OCI-LY7 (cell line): ENCODE measurements around the gene GPR82. TPM values are rescaled to one million over a fixed set of nuclear protein-coding genes. Genes with fewer than 3 reads are reported as not detected.

Source experiments
- BruUV-seq: library from RNA; stranded (reverse); fragments of 400-500 nt; replicated peaks from 2 replicates; lab custom pipeline; 2021; lab: Mats Ljungman, UMichigan
- CTCF ChIA-PET: fragments of 300-600 bp; sonication (Branson Sonifier 250); formaldehyde crosslinking; loops from one replicate; lab custom pipeline; 2022; ENCODE audit warnings: antibody characterized with exemption; ENCODE audit not compliant: unreplicated experiment; lab: Charles Lee
- POLR2A ChIA-PET: fragments of 300-600 bp; sonication (Branson Sonifier 250); formaldehyde crosslinking; loops from one replicate; lab custom pipeline; 2022; ENCODE audit warnings: antibody characterized with exemption; lab: Charles Lee
- DNase-seq: peaks from one replicate; pipeline ENCODE4 v3.0.0-alpha.2; 2015; ENCODE audit warnings: low spot score
- H2AFZ ChIP-seq: fragments of 200-600 bp; sonication (generic), shearing (Covaris generic); 2 replicates; pipeline ENCODE4 v1.6.1; 2014; ENCODE audit warnings: mild to moderate bottlenecking, antibody characterized with exemption, low read length, moderate library complexity
- H3K27ac ChIP-seq: fragments of 200-600 bp; sonication (generic); 2 replicates; pipeline ENCODE4 v1.5.1; 2014; ENCODE audit warnings: mixed run types, low read depth, mild to moderate bottlenecking, moderate library complexity, low read length, inconsistent platforms; ENCODE audit not compliant: poor library complexity, severe bottlenecking
- H3K36me3 ChIP-seq: fragments of 200-600 bp; sonication (generic); 2 replicates; pipeline ENCODE4 v1.6.1; 2014; ENCODE audit warnings: mild to moderate bottlenecking, antibody characterized with exemption, low read length, moderate library complexity, mixed read lengths; ENCODE audit not compliant: insufficient read depth
- H3K4me1 ChIP-seq: fragments of 200-600 bp; sonication (generic); 2 replicates; pipeline ENCODE4 v1.5.1; 2014; ENCODE audit warnings: mild to moderate bottlenecking, low read length; ENCODE audit not compliant: insufficient read depth, poor library complexity, severe bottlenecking
- H3K4me2 ChIP-seq: fragments of 200-600 bp; sonication (generic); 2 replicates; pipeline ENCODE4 v1.6.1; 2014; ENCODE audit warnings: mild to moderate bottlenecking, low read length
- H3K4me3 ChIP-seq: fragments of 200-600 bp; sonication (generic); 2 replicates; pipeline ENCODE4 v1.5.1; 2014; ENCODE audit warnings: mild to moderate bottlenecking, low read depth, low read length; ENCODE audit not compliant: poor library complexity, severe bottlenecking
- H3K79me2 ChIP-seq: fragments of 200-600 bp; sonication (generic); 2 replicates; pipeline ENCODE4 v1.6.1; 2016; ENCODE audit warnings: low read depth, mild to moderate bottlenecking, low read length, moderate library complexity, mixed read lengths; ENCODE audit not compliant: insufficient read depth
- H3K9me2 ChIP-seq: fragments of 200-600 bp; sonication (generic); 2 replicates; pipeline ENCODE4 v1.6.1; 2016; ENCODE audit warnings: mild to moderate bottlenecking, low read length, mixed read lengths; ENCODE audit not compliant: insufficient read depth
- H3K9me3 ChIP-seq: fragments of 200-600 bp; sonication (generic); 2 replicates; pipeline ENCODE4 v1.6.1; 2014; ENCODE audit warnings: mild to moderate bottlenecking, mixed run types, low read length, mixed read lengths
- H4K20me1 ChIP-seq: fragments of 200-600 bp; sonication (generic); 2 replicates; pipeline ENCODE4 v1.6.1; 2014; ENCODE audit warnings: mild to moderate bottlenecking, antibody characterized with exemption, low read length, moderate library complexity, mixed read lengths; ENCODE audit not compliant: insufficient read depth
- EZH2phosphoT487 ChIP-seq: fragments of 200-600 bp; sonication (generic); IDR thresholded peaks from 2 replicates; pipeline ENCODE4 v1.6.1; 2018; ENCODE audit warnings: low read depth, borderline replicate concordance, mild to moderate bottlenecking, mixed run types, antibody characterized with exemption, low read length, moderate library complexity, mixed read lengths
- intact Hi-C: fragments of 100-400 bp; cut with micrococcal nuclease; formaldehyde crosslinking; loops from one replicate; pipeline ENCODE4 v1.10.0; 2022; ENCODE audit not compliant: unreplicated experiment
- total RNA-seq, 2 experiments: library from RNA; depleted of rRNA in 1 of 2; stranded (reverse); fragments of >200 nt in 1 of 2; shearing (Covaris generic) in 1 of 2; gene quantifications; 2 replicates each; pipeline ENCODE4 v1.2.3, GENCODE V29; 2014 to 2022
- TF ChIP-seq, protein P1 (sequence below): fragments of 200-600 bp; sonication (generic); conservative IDR thresholded peaks from 2 replicates; pipeline ENCODE4 v1.5.1; 2014; ENCODE audit warnings: mild to moderate bottlenecking, antibody characterized with exemption, low read length, moderate library complexity, mixed read lengths

GPR82 gene
- total RNA-seq, 2 experiments from 2014 or later, result 0.53 TPM; not detected in 1

DNA sequence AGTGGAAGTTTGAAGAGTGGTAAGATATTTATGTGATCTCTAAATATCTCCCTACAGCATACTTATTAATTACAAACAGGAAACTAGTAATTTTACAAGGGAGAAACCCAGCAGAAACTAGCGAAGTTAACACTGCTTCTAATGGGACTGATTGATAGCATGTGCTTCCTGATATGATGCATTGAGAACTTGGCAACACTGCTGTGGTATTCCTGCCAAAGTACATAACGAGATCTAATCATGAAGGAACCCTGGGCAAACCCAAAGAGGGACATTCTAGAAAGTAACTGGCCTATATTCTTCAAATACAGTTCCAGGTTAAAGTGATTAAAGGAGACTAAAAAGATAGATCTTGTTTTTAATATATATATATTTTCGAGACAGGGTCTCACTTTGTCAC is 39.8 kb upstream of the GPR82 start:
- Histone ChIP-seq H3K9me2 (no peaks in the 10 kb centered on the region), H2AFZ (no peak overlapping the region), H3K79me2 (no peaks in the 10 kb centered on the region), H3K9me3 (no peaks in the 10 kb centered on the region), H4K20me1 (no peaks in the 10 kb centered on the region), H3K4me3 (no peak overlapping the region), H3K27ac (no peak overlapping the region), H3K36me3 (no peaks in the 10 kb centered on the region), H3K4me2 (no peak overlapping the region), H3K4me1 (peaks cover 21% of the 10 kb centered on the region)
- intact Hi-C loops, result no loop called here
- TF ChIP-seq EZH2phosphoT487, result no peak
- TF ChIP-seq, protein P1, sequence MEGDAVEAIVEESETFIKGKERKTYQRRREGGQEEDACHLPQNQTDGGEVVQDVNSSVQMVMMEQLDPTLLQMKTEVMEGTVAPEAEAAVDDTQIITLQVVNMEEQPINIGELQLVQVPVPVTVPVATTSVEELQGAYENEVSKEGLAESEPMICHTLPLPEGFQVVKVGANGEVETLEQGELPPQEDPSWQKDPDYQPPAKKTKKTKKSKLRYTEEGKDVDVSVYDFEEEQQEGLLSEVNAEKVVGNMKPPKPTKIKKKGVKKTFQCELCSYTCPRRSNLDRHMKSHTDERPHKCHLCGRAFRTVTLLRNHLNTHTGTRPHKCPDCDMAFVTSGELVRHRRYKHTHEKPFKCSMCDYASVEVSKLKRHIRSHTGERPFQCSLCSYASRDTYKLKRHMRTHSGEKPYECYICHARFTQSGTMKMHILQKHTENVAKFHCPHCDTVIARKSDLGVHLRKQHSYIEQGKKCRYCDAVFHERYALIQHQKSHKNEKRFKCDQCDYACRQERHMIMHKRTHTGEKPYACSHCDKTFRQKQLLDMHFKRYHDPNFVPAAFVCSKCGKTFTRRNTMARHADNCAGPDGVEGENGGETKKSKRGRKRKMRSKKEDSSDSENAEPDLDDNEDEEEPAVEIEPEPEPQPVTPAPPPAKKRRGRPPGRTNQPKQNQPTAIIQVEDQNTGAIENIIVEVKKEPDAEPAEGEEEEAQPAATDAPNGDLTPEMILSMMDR, result no peak
- no TSS peak for BruUV-seq
- POLR2A ChIA-PET, result no interaction called here
- no peak for DNase-seq
- CTCF ChIA-PET, result no interaction called here

DNA sequence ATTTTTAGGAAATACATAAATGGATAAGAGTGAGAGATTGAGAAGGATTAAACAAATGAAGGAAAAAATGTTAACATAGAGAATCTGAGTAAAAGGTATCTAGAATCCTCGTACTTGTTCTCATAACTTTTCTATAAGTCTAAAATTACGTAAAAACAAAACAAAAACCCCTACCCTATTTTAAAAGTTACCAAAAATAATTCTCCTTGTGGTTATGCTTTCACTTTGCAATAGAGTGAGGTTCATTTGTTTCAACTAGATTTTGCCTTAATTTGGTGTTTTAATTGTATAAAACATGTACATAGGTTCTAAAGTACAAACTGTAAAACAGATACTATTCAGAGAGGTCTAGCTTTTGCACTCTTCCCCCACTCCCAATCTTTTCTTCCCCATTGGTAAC is 39.0 kb upstream of the GPR82 start:
- no peak for TF ChIP-seq EZH2phosphoT487
- TF ChIP-seq, protein P1, result no peak
- Histone ChIP-seq H3K4me1 (peaks cover 21% of the 10 kb centered on the region), H3K4me2 (peak overlapping the region; percentile 5; the same call in 1 of the 2 replicates), H3K27ac (no peak overlapping the region), H3K9me3 (no peaks in the 10 kb centered on the region), H4K20me1 (no peaks in the 10 kb centered on the region), H3K79me2 (no peaks in the 10 kb centered on the region), H2AFZ (no peak overlapping the region), H3K4me3 (no peak overlapping the region), H3K9me2 (no peaks in the 10 kb centered on the region), H3K36me3 (no peaks in the 10 kb centered on the region)
- POLR2A ChIA-PET, result no interaction called here
- no TSS peak for BruUV-seq
- intact Hi-C loops, result no loop called here
- CTCF ChIA-PET, result no interaction called here
- no peak for DNase-seq

DNA sequence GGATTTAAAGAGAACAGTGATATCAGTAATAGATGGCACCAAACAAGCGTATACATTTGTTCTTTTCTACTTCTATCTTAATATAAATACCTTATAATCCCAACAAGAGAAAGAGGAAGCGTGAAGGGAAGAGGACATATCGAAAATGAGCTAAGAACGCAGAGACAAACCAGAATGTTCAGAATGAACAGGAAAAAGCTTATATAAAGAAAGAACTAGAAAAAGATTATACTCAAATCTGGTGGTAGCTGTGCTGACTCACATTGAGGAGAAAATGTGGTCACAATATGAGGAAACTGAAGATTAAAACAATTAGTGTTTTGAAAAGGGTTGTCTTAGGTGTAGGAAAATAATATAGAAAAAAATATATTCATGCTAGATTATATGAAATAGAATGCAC is 37.2 kb upstream of the GPR82 start:
- Histone ChIP-seq H3K36me3 (no peaks in the 10 kb centered on the region), H4K20me1 (no peaks in the 10 kb centered on the region), H3K4me1 (peaks cover 21% of the 10 kb centered on the region), H3K4me3 (no peak overlapping the region), H3K79me2 (no peaks in the 10 kb centered on the region), H2AFZ (no peak overlapping the region), H3K27ac (no peak overlapping the region), H3K9me2 (no peaks in the 10 kb centered on the region), H3K4me2 (peak overlapping the region; percentile 36), H3K9me3 (no peaks in the 10 kb centered on the region)
- intact Hi-C loops, result no loop called here
- TF ChIP-seq EZH2phosphoT487, result no peak
- peak; percentile 3 for DNase-seq
- no TSS peak for BruUV-seq
- CTCF ChIA-PET, result no interaction called here
- POLR2A ChIA-PET, result interaction anchor here (0.7 kb wide), 3 partner anchors 24 to 1011 kb away, joined by 4 to 6 read pairs (median 5); no protein-coding TSS in a partner anchor
